HepG2 (cell line): ENCODE measurements around the gene RITA1. TPM values are rescaled to one million over a fixed set of nuclear protein-coding genes. Genes with fewer than 3 reads are reported as not detected.

Source experiments
- ATF4 ChIP-seq, 2 experiments: fragments of 450-650 bp in 1 of 2; sonication (generic) in 1 of 2; formaldehyde crosslinking; IDR thresholded peaks; 2 replicates each; pipeline versions ENCODE4 v1.5.0 to v1.8.0; 2020 to 2022; ENCODE audit warnings: mild to moderate bottlenecking in 1 of 2, missing genetic modification reagents in 1 of 2
- GPN1 ChIP-seq: sonication (generic); formaldehyde crosslinking; IDR thresholded peaks from 2 replicates; pipeline ENCODE4 v1.5.1; 2020; ENCODE audit warnings: missing genetic modification reagents, borderline replicate concordance
- SKI ChIP-seq: fragments of 450-650 bp; IDR thresholded peaks from one replicate; pipeline ENCODE4 v1.6.1; 2018; ENCODE audit warnings: mild to moderate bottlenecking; ENCODE audit not compliant: partially characterized antibody
- SKIL ChIP-seq: sonication (generic); formaldehyde crosslinking; IDR thresholded peaks from 2 replicates; pipeline ENCODE4 v1.8.0; 2022; ENCODE audit warnings: missing genetic modification reagents, mild to moderate bottlenecking, moderate library complexity, borderline replicate concordance
- SP2 ChIP-seq: sonication (generic); formaldehyde crosslinking; IDR thresholded peaks from 2 replicates; pipeline ENCODE4 v1.5.1; 2020; ENCODE audit warnings: mild to moderate bottlenecking, missing genetic modification reagents
- SPEN ChIP-seq: sonication (generic); formaldehyde crosslinking; IDR thresholded peaks from 2 replicates; pipeline ENCODE4 v1.5.1; 2020; ENCODE audit warnings: low read depth, mild to moderate bottlenecking, missing genetic modification reagents
- ZKSCAN1 ChIP-seq: fragments of 150-350 bp; IDR thresholded peaks from 2 replicates; pipeline ENCODE4 v1.6.1; 2014; ENCODE audit warnings: low read length
- ZNF512B ChIP-seq: sonication (generic); formaldehyde crosslinking; IDR thresholded peaks from 2 replicates; pipeline ENCODE4 v1.5.1; 2020; ENCODE audit warnings: missing genetic modification reagents, mild to moderate bottlenecking, borderline replicate concordance
- ZNF549 ChIP-seq: sonication (generic); formaldehyde crosslinking; IDR thresholded peaks from 2 replicates; pipeline ENCODE4 v1.5.0; 2020; ENCODE audit warnings: missing genetic modification reagents
- polyA plus RNA-seq, 8 experiments: library from polyadenylated mRNA; depleted of rRNA in 3 of 8; stranded (reverse) in 7 of 8; unstranded in 1 of 8; fragments of >200 nt; fragmentation: Illumina TruSeq in 4 of 8; extraction: Trizol in 4 of 8; gene quantifications; 2 replicates each; pipeline versions ENCODE4 v1.2.1 to v1.2.3, GENCODE V29; 2011 to 2016; ENCODE audit warnings: low read depth in 4 of 8, missing spikeins in 1 of 8, mixed read lengths in 1 of 8; ENCODE audit not compliant: insufficient read depth in 1 of 8
- total RNA-seq, 5 experiments: library from RNA; depleted of rRNA; stranded (reverse); fragments of >200 nt; fragmentation: Illumina TruSeq; extraction: Trizol; gene quantifications; 2 replicates each; pipeline ENCODE4 v1.2.3, GENCODE V29; 2016; ENCODE audit warnings: low read depth in 1 of 5
- TF ChIP-seq, protein P1 (sequence below): IDR thresholded peaks from 2 replicates; pipeline ENCODE4 v1.6.1; 2012; ENCODE audit warnings: inconsistent platforms
- TF ChIP-seq, protein P2 (sequence below): sonication (generic); formaldehyde crosslinking; conservative IDR thresholded peaks from 2 replicates; pipeline ENCODE4 v1.4.0; 2020; ENCODE audit warnings: mild to moderate bottlenecking, missing genetic modification reagents, moderate library complexity
- TF ChIP-seq, protein P3 (sequence below): sonication (generic); formaldehyde crosslinking; conservative IDR thresholded peaks from 2 replicates; pipeline ENCODE4 v1.5.0; 2020; ENCODE audit warnings: missing genetic modification reagents

Gene RITA1
- total and polyA plus RNA-seq, 2 of the 13 experiments (the other 11 are each of a cell fraction or from before 2014, with no cell fraction given), result 12.4 to 28.9 TPM

DNA sequence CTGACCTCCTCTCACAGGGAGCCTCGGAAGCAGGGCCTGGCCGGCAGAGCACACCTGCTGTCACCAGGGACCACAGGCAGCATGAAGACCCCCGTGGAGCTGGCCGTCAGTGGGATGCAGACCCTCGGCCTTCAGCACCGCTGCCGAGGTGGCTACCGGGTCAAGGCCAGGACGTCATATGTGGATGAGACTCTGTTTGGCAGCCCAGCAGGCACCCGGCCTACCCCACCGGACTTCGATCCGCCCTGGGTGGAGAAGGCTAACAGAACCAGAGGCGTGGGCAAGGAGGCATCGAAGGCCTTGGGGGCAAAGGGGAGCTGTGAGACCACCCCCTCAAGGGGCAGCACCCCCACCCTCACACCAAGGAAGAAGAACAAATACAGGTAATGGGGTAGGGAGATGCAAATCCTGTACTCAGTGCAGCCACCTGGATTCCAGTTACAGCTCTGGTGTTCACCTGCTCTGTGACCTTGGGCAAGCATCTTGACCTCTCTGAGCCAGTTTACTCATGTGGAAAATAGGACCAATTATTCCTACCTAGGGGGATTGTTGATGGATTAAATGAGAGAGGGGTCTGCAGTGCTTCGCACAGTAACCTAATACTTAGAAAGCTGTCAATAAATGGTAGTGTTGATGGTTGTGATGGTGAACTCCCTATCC is 1.3 kb downstream of the RITA1 start (continued):
- TF ChIP-seq, protein P1, sequence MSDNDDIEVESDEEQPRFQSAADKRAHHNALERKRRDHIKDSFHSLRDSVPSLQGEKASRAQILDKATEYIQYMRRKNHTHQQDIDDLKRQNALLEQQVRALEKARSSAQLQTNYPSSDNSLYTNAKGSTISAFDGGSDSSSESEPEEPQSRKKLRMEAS, result peak; percentile 32; the same call in 1 of the 2 replicates
- TF ChIP-seq SKI (no peak), ZKSCAN1 (no peak), SP2 (no peak), SPEN (0 out of 2 replicates have a peak, but pooled peaks have one; percentile 36), SKIL (CRISPR knock-in tag) (no peak), GPN1 (CRISPR knock-in tag) (no peak), ZNF512B (CRISPR knock-in tag) (no peak), ATF4 (CRISPR knock-in tag; IDR thresholded peaks at IDR 0.05) (no peak), ZNF549 (no peak)
- TF ChIP-seq, protein P2, sequence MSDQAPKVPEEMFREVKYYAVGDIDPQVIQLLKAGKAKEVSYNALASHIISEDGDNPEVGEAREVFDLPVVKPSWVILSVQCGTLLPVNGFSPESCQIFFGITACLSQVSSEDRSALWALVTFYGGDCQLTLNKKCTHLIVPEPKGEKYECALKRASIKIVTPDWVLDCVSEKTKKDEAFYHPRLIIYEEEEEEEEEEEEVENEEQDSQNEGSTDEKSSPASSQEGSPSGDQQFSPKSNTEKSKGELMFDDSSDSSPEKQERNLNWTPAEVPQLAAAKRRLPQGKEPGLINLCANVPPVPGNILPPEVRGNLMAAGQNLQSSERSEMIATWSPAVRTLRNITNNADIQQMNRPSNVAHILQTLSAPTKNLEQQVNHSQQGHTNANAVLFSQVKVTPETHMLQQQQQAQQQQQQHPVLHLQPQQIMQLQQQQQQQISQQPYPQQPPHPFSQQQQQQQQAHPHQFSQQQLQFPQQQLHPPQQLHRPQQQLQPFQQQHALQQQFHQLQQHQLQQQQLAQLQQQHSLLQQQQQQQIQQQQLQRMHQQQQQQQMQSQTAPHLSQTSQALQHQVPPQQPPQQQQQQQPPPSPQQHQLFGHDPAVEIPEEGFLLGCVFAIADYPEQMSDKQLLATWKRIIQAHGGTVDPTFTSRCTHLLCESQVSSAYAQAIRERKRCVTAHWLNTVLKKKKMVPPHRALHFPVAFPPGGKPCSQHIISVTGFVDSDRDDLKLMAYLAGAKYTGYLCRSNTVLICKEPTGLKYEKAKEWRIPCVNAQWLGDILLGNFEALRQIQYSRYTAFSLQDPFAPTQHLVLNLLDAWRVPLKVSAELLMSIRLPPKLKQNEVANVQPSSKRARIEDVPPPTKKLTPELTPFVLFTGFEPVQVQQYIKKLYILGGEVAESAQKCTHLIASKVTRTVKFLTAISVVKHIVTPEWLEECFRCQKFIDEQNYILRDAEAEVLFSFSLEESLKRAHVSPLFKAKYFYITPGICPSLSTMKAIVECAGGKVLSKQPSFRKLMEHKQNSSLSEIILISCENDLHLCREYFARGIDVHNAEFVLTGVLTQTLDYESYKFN (CRISPR knock-in tag), result peak; percentile 36; the same call in 1 of the 2 replicates
- TF ChIP-seq, protein P3, sequence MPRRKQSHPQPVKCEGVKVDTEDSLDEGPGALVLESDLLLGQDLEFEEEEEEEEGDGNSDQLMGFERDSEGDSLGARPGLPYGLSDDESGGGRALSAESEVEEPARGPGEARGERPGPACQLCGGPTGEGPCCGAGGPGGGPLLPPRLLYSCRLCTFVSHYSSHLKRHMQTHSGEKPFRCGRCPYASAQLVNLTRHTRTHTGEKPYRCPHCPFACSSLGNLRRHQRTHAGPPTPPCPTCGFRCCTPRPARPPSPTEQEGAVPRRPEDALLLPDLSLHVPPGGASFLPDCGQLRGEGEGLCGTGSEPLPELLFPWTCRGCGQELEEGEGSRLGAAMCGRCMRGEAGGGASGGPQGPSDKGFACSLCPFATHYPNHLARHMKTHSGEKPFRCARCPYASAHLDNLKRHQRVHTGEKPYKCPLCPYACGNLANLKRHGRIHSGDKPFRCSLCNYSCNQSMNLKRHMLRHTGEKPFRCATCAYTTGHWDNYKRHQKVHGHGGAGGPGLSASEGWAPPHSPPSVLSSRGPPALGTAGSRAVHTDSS, result no peak
